ENCODE measurements around the gene NEGR1. TPM values are rescaled to one million over a fixed set of nuclear protein-coding genes. Genes with fewer than 3 reads are reported as not detected.

Gene NEGR1
- total and polyA plus RNA-seq, 10 donors = 0.07 to 1.3 (median 0.54) TPM

GRCh38 chr1:72009173-72010093 is 272.9 kb downstream of the NEGR1 start:
- H3K4me1 ChIP-seq = no peaks in the 10 kb centered on the region
- no peaks in the 10 kb centered on the region for H3K27me3 ChIP-seq (replicated peaks in 1 of 7)
- no peaks in the 10 kb centered on the region for H3K36me3 ChIP-seq
- DNase-seq = no peak
- no peak overlapping the region for H3K4me3 ChIP-seq
- H3K27ac ChIP-seq = no peak overlapping the region
- intact Hi-C loops (cut with DNase I; ENCODE audit: low total_unique reads) = no loop called here
- H3K9me3 ChIP-seq = no peaks in the 10 kb centered on the region
- WGBS, 5 donors = 70 to 81% (median 77%) methylated on average over 6 of the region's 6 CpGs
- TF ChIP-seq CTCF (IDR thresholded peaks at IDR 0.05 in 8 of 11, conservative IDR thresholded peaks at IDR 0.05 in 3 of 11) (no peak), POLR2A (IDR thresholded peaks at IDR 0.05) (no peak), POLR2AphosphoS5 (IDR thresholded peaks at IDR 0.05) (no peak)

- Histone ChIP-seq H3K27ac (no peak overlapping the region), H3K9me3 (no peaks in the 10 kb centered on the region), H3K4me1 (no peaks in the 10 kb centered on the region), H3K4me3 (no peak overlapping the region), H3K27me3 (replicated peaks in 1 of 7) (no peaks in the 10 kb centered on the region), H3K36me3 (no peaks in the 10 kb centered on the region)
- TF ChIP-seq POLR2AphosphoS5 (IDR thresholded peaks at IDR 0.05) (no peak), POLR2A (IDR thresholded peaks at IDR 0.05) (no peak), CTCF (IDR thresholded peaks at IDR 0.05 in 8 of 11, conservative IDR thresholded peaks at IDR 0.05 in 3 of 11) (no peak)
- intact Hi-C loops (cut with DNase I; ENCODE audit: low total_unique reads) = no loop called here
- WGBS, 5 donors = 63 to 83% (median 80%) methylated on average over 2 of the region's 2 CpGs
- no peak for DNase-seq
Observed at GRCh38 chr1:72007312-72007711, 275.0 kb downstream of the NEGR1 start.

- 51 to 74% (median 66%) methylated on average over 1 of the region's 1 CpG for WGBS, 5 donors
- TF ChIP-seq POLR2A (IDR thresholded peaks at IDR 0.05) (no peak), CTCF (IDR thresholded peaks at IDR 0.05 in 8 of 11, conservative IDR thresholded peaks at IDR 0.05 in 3 of 11) (no peak), POLR2AphosphoS5 (IDR thresholded peaks at IDR 0.05) (no peak)
Observed at GRCh38 chr1:72006092-72006491, 276.2 kb downstream of the NEGR1 start.

GRCh38 chr1:72003092-72003491 is 279.2 kb downstream of the NEGR1 start:
- no peak for DNase-seq
- intact Hi-C loops (cut with DNase I; ENCODE audit: low total_unique reads) = no loop called here
- WGBS, 5 donors = 76 to 91% (median 85%) methylated on average over 3 of the region's 3 CpGs

More at GRCh38 chr1:72006092-72006491, 276.2 kb downstream of the NEGR1 start:
- Histone ChIP-seq H3K36me3 (no peaks in the 10 kb centered on the region), H3K27ac (no peak overlapping the region), H3K4me3 (no peak overlapping the region), H3K4me1 (no peaks in the 10 kb centered on the region), H3K27me3 (replicated peaks in 1 of 7) (no peaks in the 10 kb centered on the region), H3K9me3 (no peaks in the 10 kb centered on the region)
- intact Hi-C loops (cut with DNase I; ENCODE audit: low total_unique reads) = no loop called here
- DNase-seq = no peak

More at GRCh38 chr1:72003092-72003491, 279.2 kb downstream of the NEGR1 start:
- no peaks in the 10 kb centered on the region for H3K36me3 ChIP-seq
- no peaks in the 10 kb centered on the region for H3K9me3 ChIP-seq
- no peaks in the 10 kb centered on the region for H3K27me3 ChIP-seq (replicated peaks in 1 of 7)
- TF ChIP-seq POLR2AphosphoS5 (IDR thresholded peaks at IDR 0.05) (no peak), CTCF (IDR thresholded peaks at IDR 0.05 in 8 of 11, conservative IDR thresholded peaks at IDR 0.05 in 3 of 11) (no peak), POLR2A (IDR thresholded peaks at IDR 0.05) (no peak)
- H3K4me3 ChIP-seq = no peak overlapping the region
- H3K27ac ChIP-seq = no peak overlapping the region
- no peaks in the 10 kb centered on the region for H3K4me1 ChIP-seq
